HL-60 (cell line): Measurements from ENCODE around the gene EPS8L3.
A peak's percentile ranks its signal among the peaks of the same experiment; 100 is the strongest.

Experiments used
- DNase-seq, 2 experiments: peaks; one replicate each; pipeline ENCODE4 v3.0.0-alpha.2; 2010 to 2020; ENCODE audit warnings: low read depth in 1 of 2, low spot score in 1 of 2
- H3K27ac ChIP-seq: fragments of 250-450 bp; sonication (Bioruptor Pico); replicated peaks from 2 replicates; pipeline ENCODE4 v1.5.1; 2020; ENCODE audit warnings: mild to moderate bottlenecking, moderate library complexity
- H3K27me3 ChIP-seq: fragments of 250-450 bp; sonication (Bioruptor Pico); 2 replicates; pipeline ENCODE4 v1.5.1; 2021; ENCODE audit warnings: mild to moderate bottlenecking, moderate library complexity; ENCODE audit not compliant: insufficient read depth, poor library complexity, severe bottlenecking
- H3K4me3 ChIP-seq: replicated peaks from 2 replicates; pipeline ENCODE4 v1.5.1; 2011; ENCODE audit warnings: mild to moderate bottlenecking, control low read depth, low read length; ENCODE audit not compliant: insufficient read depth
- GABPA ChIP-seq: IDR thresholded peaks from 2 replicates; pipeline ENCODE4 v1.6.1; 2012; ENCODE audit warnings: low read depth
- POLR2AphosphoS5 ChIP-seq: IDR thresholded peaks from 2 replicates; pipeline ENCODE4 v1.6.1; 2012; ENCODE audit warnings: low read depth
- SPI1 ChIP-seq: IDR thresholded peaks from 2 replicates; pipeline ENCODE4 v1.6.1; 2012; ENCODE audit warnings: low read depth, mild to moderate bottlenecking, borderline replicate concordance
- TF ChIP-seq, protein P1 (sequence below): IDR thresholded peaks from 2 replicates; pipeline ENCODE4 v1.6.1; 2012; ENCODE audit warnings: low read depth; ENCODE audit not compliant: insufficient replicate concordance
- TF ChIP-seq, protein P2 (sequence below): IDR thresholded peaks from one replicate; pipeline ENCODE4 v1.5.1; 2011; ENCODE audit warnings: low read length, control low read depth, inconsistent platforms; ENCODE audit not compliant: insufficient read depth

EPS8L3 gene

DNA sequence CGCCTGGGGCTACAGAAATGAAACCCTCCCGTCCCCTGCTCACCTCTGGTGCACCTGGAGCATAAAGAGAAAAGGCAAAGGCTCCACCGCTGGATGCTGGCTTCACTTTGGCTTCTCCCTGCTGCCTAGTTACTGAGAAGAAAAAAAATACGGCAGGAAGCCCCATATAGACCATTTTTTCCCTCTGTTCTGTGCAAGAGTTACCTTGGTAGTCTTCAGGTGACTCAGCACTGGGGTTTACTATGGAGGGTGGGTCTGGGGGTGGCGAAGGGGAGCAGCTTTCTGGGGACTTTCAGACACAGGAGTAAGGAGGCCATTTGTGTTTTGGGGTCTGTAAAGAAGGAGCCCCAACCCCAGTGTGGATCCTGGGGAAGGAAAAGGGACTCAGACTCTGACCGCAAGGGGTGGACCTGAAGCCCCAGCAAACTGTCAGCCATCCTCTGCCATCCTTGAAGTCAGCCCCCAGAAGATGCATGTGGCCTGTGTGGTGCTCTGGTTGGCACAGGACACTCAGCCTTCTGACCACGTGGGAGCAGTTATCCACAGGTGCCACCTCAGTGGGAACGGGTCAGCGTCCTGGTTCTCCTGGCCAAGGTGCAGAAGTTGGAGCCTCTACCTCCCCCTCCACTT lies 25.9 kb upstream of the EPS8L3 start:
- no peaks in the 10 kb centered on the region for H3K27me3 ChIP-seq
- peak overlapping the region; percentile 89 for H3K27ac ChIP-seq
- TF ChIP-seq POLR2AphosphoS5 (no peak), SPI1 (no peak), GABPA (no peak)
- TF ChIP-seq, protein P1, sequence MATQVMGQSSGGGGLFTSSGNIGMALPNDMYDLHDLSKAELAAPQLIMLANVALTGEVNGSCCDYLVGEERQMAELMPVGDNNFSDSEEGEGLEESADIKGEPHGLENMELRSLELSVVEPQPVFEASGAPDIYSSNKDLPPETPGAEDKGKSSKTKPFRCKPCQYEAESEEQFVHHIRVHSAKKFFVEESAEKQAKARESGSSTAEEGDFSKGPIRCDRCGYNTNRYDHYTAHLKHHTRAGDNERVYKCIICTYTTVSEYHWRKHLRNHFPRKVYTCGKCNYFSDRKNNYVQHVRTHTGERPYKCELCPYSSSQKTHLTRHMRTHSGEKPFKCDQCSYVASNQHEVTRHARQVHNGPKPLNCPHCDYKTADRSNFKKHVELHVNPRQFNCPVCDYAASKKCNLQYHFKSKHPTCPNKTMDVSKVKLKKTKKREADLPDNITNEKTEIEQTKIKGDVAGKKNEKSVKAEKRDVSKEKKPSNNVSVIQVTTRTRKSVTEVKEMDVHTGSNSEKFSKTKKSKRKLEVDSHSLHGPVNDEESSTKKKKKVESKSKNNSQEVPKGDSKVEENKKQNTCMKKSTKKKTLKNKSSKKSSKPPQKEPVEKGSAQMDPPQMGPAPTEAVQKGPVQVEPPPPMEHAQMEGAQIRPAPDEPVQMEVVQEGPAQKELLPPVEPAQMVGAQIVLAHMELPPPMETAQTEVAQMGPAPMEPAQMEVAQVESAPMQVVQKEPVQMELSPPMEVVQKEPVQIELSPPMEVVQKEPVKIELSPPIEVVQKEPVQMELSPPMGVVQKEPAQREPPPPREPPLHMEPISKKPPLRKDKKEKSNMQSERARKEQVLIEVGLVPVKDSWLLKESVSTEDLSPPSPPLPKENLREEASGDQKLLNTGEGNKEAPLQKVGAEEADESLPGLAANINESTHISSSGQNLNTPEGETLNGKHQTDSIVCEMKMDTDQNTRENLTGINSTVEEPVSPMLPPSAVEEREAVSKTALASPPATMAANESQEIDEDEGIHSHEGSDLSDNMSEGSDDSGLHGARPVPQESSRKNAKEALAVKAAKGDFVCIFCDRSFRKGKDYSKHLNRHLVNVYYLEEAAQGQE = no peak
- TF ChIP-seq, protein P2, sequence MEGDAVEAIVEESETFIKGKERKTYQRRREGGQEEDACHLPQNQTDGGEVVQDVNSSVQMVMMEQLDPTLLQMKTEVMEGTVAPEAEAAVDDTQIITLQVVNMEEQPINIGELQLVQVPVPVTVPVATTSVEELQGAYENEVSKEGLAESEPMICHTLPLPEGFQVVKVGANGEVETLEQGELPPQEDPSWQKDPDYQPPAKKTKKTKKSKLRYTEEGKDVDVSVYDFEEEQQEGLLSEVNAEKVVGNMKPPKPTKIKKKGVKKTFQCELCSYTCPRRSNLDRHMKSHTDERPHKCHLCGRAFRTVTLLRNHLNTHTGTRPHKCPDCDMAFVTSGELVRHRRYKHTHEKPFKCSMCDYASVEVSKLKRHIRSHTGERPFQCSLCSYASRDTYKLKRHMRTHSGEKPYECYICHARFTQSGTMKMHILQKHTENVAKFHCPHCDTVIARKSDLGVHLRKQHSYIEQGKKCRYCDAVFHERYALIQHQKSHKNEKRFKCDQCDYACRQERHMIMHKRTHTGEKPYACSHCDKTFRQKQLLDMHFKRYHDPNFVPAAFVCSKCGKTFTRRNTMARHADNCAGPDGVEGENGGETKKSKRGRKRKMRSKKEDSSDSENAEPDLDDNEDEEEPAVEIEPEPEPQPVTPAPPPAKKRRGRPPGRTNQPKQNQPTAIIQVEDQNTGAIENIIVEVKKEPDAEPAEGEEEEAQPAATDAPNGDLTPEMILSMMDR = no peak
- H3K4me3 ChIP-seq = no peak overlapping the region
- no peak for DNase-seq

DNA sequence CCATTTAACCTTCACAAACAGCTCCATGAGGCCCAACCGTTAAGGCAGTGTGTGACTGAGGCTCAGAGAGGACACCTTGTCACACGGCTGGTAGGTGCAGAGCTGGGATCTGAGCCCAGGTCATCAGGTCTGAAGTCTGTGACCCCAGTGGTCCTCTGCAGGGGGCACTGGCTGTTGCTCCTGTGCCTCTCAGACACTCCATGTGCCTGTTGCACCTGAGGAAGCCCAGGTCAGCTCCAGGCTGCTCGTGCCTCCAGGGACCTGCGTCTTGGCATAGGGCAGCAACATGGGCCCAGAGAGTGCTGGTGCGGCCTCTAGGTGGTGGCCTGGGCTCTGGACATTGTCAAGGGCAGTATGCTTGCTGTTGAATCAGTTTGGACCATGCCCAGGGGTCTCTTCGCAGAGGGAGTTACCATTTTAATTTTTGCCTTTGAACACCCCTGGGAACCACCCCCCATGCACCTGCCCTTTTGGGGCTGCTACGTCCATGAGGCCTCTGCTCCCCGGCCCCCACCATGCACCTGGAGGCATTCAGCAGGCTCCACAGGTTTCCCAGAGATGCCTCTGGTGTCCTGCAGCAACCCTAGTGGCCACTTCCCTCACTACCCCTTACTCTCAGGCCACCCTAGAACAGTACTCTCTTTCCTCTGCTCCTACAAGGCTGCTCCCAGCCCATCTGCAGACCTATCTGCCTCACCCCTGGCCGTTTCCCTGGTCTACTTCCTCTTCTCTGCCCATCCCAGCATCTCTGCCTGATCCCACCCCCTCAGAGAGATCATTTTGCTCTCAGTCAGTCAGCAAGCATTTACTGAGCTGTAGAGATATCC lies 25.2 kb upstream of the EPS8L3 start:
- H3K27ac ChIP-seq = peak overlapping the region; percentile 89
- no peak overlapping the region for H3K4me3 ChIP-seq
- no peaks in the 10 kb centered on the region for H3K27me3 ChIP-seq
- DNase-seq = peak; percentile 84 to 87
- TF ChIP-seq, protein P1 = no peak
- TF ChIP-seq SPI1 (peak; percentile 43; the same call in 1 of the 2 replicates), GABPA (no peak)

DNA sequence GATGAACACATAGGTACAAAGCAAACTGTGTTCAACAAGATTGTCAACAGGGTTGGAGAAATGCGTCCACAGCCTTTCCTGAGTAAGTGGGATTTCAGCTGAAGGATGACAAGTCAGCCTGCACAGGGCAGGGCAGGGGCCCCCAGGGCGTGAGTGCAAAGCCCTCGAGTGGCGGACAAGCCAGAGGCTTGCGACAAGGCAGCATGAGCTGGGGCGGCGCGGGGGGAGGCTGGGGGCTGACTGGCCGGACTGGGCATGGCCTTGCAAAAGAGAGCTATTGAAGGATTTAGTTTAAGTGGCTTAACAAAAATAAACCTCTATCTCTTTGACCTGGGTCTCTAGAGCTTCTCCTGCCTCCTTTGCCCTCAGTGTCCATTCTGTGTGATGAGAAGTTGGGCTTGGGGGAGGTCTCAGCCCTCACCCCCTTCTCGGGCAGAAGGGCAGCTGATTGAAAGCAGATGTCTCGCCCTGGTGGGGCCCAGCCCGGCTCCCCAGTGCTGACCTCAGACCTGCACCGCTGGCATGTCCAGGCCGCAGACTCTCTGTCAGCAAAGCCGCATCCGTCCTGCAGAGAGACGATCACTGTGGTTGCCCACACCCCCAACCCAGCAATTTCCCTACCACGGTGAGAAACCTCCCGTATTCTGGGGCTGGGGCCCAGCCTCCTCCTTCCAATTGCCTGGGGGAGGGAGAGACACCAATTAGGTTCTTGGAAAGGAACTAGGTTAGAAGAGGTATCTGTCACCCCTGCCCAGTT lies 24.3 kb upstream of the EPS8L3 start:
- peak overlapping the region; percentile 89 for H3K27ac ChIP-seq
- H3K4me3 ChIP-seq = no peak overlapping the region
- TF ChIP-seq, protein P2 = no peak
- TF ChIP-seq, protein P1 = no peak
- TF ChIP-seq GABPA (no peak), SPI1 (no peak), POLR2AphosphoS5 (no peak)
- H3K27me3 ChIP-seq = no peaks in the 10 kb centered on the region
- no peak for DNase-seq
